RKO (cell line): Measurements from ENCODE around the gene C5orf15.

Source experiments
- DNase-seq: peaks from one replicate; pipeline ENCODE4 v3.0.0-alpha.2; 2016; ENCODE audit warnings: low spot score

Gene C5orf15

GRCh38 chr5:133921979-133922378 is 46.4 kb downstream of the C5orf15 start:
- no peak for DNase-seq

- DNase-seq: no peak
These were observed 47.4 kb downstream of the C5orf15 start for GRCh38 chr5:133921069-133921468.

GRCh38 chr5:133919148-133920136 is 49.0 kb downstream of the C5orf15 start:
- DNase-seq: no peak

GRCh38 chr5:133918731-133919130 is 49.7 kb downstream of the C5orf15 start:
- DNase-seq: no peak

- no peak for DNase-seq
These were observed 50.1 kb downstream of the C5orf15 start for GRCh38 chr5:133918316-133918715.

GRCh38 chr5:133917785-133918184 is 50.6 kb downstream of the C5orf15 start:
- DNase-seq: no peak

- no peak for DNase-seq
These were observed 51.5 kb downstream of the C5orf15 start for GRCh38 chr5:133916914-133917313.

- DNase-seq: no peak
These were observed 51.9 kb downstream of the C5orf15 start for GRCh38 chr5:133916479-133916878.

GRCh38 chr5:133914434-133914833 is 54.0 kb downstream of the C5orf15 start:
- DNase-seq: no peak

GRCh38 chr5:133913413-133914155 is 54.8 kb downstream of the C5orf15 start:
- no peak for DNase-seq

GRCh38 chr5:133912951-133913350 is 55.5 kb downstream of the C5orf15 start:
- DNase-seq: no peak

- DNase-seq: no peak
These were observed 57.9 kb downstream of the C5orf15 start for GRCh38 chr5:133910571-133910970.

GRCh38 chr5:133909603-133910002 is 58.8 kb downstream of the C5orf15 start:
- DNase-seq: no peak

- no peak for DNase-seq
These were observed 61.4 kb downstream of the C5orf15 start for GRCh38 chr5:133907075-133907474.

- DNase-seq: no peak
These were observed 62.1 kb downstream of the C5orf15 start for GRCh38 chr5:133906303-133906702.
